Ecto neural progenitor cell (in vitro differentiated cells): ENCODE data around the gene PIM1.
A peak's percentile ranks its signal among the peaks of the same experiment; 100 is the strongest.

Experiments used
- DNase-seq: peaks from one replicate; pipeline ENCODE4 v3.0.0-alpha.2; 2018; ENCODE audit warnings: low spot score

PIM1 gene

DNA sequence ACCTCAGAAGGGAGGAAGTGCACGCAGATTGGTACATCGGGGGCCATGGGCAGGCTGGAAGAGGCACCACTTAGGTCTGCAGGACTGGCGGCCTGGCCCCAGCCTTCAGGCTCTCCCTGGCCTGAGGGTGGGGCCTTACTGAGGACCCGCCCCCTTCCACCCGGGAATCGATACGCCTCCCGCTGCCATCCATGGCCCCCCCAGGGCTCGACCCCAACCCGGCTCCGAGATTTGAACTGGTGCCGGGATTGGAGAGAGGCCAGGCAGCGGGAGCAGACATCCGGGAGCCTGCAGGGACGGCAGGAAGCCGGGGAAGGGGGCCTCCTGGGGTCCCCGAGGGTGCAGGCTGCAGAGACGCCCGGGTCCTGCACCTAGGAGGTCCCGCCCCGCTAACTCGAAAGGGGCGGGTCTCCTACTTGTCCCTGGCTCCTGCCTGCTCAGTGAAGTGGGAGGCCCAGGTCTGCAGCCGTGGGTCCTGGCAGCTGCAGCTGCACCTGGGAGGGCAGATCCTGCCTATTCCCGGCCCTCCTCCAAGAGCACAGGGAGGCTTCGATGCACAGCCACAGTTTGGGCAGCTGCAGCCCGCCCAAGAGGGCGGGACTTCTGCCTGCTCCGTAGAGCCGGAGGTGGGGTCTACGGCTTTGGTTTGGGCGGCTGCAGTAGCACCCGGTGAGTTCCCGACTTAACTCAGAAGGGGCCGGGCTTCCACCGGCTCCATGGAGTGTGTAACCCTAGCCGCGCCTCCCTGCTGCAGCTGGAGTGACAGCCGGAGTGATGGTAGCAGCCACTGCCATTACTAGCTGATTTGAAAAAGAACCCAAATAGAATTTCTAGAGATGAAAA is 52.4 kb downstream of the PIM1 start:
- DNase-seq, result peak; percentile 90

DNA sequence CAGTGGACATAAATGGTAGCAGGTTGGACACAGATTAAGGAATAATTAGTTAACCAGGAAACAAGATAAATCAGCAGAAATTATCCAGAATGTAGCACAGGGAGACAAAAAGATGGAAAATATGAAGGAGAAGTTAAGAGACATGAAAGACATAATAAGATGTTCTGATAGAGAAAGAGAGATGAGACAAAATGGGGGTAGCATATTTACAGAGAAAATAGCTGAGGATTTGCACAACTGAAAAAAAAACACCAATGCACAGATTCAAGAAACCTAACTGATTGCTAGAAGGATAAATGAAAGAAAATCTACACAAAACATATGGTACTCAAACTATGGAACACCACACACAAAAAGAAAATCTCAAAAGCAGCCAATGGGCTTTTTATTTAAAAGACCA is 53.0 kb downstream of the PIM1 start:
- no peak for DNase-seq
